ENCODE data around the gene EXOSC7. TPM values are rescaled to one million over a fixed set of nuclear protein-coding genes. Genes with fewer than 3 reads are reported as not detected.

EXOSC7 gene
- total and polyA plus RNA-seq, 4 donors, result 15.5 to 27.2 (median 21.7) TPM

DNA sequence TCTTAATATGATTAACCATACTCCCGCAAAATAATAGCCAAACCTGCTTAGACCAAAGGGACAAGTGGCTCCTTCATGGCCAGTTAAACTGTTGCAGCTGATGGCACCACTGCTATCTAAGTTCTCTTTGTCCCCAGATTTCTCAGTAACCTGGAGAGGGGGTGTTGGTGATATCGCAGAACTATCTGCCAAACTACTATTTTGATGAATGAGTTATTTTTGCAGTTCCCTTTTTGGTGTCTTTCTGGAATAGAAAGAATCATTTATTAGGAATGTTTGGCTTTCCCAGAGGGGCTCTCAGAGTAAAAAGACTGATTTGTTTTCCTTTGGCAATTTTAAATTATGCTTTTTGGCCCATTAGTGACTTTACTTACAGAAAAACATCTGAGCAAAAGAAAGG is 83.1 kb downstream of the EXOSC7 start:
- TF ChIP-seq FOXA1 (IDR thresholded peaks at IDR 0.05), result no peak
- TF ChIP-seq SP1 (IDR thresholded peaks at IDR 0.05), result no peak
- TF ChIP-seq, protein P1, sequence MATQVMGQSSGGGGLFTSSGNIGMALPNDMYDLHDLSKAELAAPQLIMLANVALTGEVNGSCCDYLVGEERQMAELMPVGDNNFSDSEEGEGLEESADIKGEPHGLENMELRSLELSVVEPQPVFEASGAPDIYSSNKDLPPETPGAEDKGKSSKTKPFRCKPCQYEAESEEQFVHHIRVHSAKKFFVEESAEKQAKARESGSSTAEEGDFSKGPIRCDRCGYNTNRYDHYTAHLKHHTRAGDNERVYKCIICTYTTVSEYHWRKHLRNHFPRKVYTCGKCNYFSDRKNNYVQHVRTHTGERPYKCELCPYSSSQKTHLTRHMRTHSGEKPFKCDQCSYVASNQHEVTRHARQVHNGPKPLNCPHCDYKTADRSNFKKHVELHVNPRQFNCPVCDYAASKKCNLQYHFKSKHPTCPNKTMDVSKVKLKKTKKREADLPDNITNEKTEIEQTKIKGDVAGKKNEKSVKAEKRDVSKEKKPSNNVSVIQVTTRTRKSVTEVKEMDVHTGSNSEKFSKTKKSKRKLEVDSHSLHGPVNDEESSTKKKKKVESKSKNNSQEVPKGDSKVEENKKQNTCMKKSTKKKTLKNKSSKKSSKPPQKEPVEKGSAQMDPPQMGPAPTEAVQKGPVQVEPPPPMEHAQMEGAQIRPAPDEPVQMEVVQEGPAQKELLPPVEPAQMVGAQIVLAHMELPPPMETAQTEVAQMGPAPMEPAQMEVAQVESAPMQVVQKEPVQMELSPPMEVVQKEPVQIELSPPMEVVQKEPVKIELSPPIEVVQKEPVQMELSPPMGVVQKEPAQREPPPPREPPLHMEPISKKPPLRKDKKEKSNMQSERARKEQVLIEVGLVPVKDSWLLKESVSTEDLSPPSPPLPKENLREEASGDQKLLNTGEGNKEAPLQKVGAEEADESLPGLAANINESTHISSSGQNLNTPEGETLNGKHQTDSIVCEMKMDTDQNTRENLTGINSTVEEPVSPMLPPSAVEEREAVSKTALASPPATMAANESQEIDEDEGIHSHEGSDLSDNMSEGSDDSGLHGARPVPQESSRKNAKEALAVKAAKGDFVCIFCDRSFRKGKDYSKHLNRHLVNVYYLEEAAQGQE (IDR thresholded peaks at IDR 0.05), result no peak
- TF ChIP-seq HNF4G (IDR thresholded peaks at IDR 0.05), result no peak
- no peak for TF ChIP-seq HNF4A (conservative IDR thresholded peaks at IDR 0.05)
- TF ChIP-seq GABPA (IDR thresholded peaks at IDR 0.05 in 1 of 2, conservative IDR thresholded peaks at IDR 0.05 in 1 of 2), result no peak
- TF ChIP-seq EGR1 (IDR thresholded peaks at IDR 0.05; ENCODE audit: low read depth in 2 of 2), result no peak
- no peaks in the 10 kb centered on the region for H3K27me3 ChIP-seq (ENCODE audit: control insufficient read depth in 4 of 4, insufficient read depth in 4 of 4, low read length in 3 of 4)
- H3K9me3 ChIP-seq (ENCODE audit: control insufficient read depth in 4 of 4, low read length in 3 of 4), result no peaks in the 10 kb centered on the region
- no peak overlapping the region for H3K27ac ChIP-seq (ENCODE audit: low read depth in 1 of 2, low read length in 2 of 2)
- no peak overlapping the region for H3K9ac ChIP-seq (ENCODE audit: low read depth in 1 of 2, low read length in 2 of 2)
- no peaks in the 10 kb centered on the region for H3K4me1 ChIP-seq (ENCODE audit: control insufficient read depth in 4 of 4, insufficient read depth in 4 of 4, low read length in 3 of 4)
- WGBS, result 99% methylated on average over 2 of the region's 2 CpGs
- H3K4me3 ChIP-seq (ENCODE audit: low read depth in 1 of 3, low read length in 3 of 3), result no peak overlapping the region
- no peak for DNase-seq (ENCODE audit: low spot score)
- no peaks in the 10 kb centered on the region for H3K36me3 ChIP-seq (ENCODE audit: control insufficient read depth in 4 of 4, insufficient read depth in 3 of 4, low read depth in 1 of 4, low read length in 3 of 4)

DNA sequence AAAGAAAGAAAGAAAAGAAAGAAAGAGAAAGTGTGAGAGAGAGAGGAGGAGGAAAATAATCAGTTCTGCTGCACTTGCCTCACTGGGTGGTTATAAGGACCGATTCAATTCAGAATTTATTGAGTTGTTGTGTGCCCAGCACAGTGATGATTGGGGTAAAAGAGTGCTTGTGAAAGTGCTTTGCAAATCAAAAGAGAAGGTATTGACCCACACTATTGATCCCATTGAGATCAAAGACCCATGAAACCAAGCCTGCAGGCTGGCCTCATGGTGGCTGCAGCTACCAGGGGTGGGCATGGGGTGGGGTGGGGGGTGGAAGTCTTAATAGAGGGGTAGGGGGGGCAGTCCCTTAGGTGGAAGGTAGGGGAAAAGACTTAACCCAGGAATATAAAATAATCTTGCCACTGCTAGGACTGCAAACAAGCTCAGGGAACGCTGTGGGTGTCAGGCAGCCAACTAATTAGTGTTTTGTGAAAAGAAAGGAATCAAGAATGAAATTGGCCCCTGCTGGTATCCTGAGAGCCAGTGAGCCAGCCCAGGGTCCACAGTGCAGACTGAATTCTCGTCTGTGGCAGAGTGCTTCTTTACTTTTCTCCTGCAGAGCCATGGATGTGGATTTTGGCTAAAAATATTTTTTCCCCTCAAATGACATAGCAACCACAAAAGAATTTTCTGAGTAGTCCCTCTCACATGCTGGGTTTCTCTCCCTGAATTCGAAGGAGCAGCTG is 84.3 kb downstream of the EXOSC7 start:
- TF ChIP-seq JUND (IDR thresholded peaks at IDR 0.05) (no peak), FOXA2 (IDR thresholded peaks at IDR 0.05) (no peak), HNF4G (IDR thresholded peaks at IDR 0.05) (no peak), FOXA1 (IDR thresholded peaks at IDR 0.05) (no peak), EGR1 (IDR thresholded peaks at IDR 0.05; ENCODE audit: low read depth in 2 of 2) (no peak)
- TF ChIP-seq, protein P1 (IDR thresholded peaks at IDR 0.05), result no peak
- TF ChIP-seq, protein P2, sequence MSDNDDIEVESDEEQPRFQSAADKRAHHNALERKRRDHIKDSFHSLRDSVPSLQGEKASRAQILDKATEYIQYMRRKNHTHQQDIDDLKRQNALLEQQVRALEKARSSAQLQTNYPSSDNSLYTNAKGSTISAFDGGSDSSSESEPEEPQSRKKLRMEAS (IDR thresholded peaks at IDR 0.05), result no peak
- TF ChIP-seq, protein P3, sequence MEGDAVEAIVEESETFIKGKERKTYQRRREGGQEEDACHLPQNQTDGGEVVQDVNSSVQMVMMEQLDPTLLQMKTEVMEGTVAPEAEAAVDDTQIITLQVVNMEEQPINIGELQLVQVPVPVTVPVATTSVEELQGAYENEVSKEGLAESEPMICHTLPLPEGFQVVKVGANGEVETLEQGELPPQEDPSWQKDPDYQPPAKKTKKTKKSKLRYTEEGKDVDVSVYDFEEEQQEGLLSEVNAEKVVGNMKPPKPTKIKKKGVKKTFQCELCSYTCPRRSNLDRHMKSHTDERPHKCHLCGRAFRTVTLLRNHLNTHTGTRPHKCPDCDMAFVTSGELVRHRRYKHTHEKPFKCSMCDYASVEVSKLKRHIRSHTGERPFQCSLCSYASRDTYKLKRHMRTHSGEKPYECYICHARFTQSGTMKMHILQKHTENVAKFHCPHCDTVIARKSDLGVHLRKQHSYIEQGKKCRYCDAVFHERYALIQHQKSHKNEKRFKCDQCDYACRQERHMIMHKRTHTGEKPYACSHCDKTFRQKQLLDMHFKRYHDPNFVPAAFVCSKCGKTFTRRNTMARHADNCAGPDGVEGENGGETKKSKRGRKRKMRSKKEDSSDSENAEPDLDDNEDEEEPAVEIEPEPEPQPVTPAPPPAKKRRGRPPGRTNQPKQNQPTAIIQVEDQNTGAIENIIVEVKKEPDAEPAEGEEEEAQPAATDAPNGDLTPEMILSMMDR (IDR thresholded peaks at IDR 0.05; ENCODE audit: low read depth, low read length, missing input control), result no peak
- TF ChIP-seq, protein P4, sequence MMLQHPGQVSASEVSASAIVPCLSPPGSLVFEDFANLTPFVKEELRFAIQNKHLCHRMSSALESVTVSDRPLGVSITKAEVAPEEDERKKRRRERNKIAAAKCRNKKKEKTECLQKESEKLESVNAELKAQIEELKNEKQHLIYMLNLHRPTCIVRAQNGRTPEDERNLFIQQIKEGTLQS (IDR thresholded peaks at IDR 0.05), result no peak
- H3K36me3 ChIP-seq (ENCODE audit: control insufficient read depth in 4 of 4, insufficient read depth in 3 of 4, low read depth in 1 of 4, low read length in 3 of 4), result no peaks in the 10 kb centered on the region
- H3K4me3 ChIP-seq (ENCODE audit: low read depth in 1 of 3, low read length in 3 of 3), result no peak overlapping the region
- H3K9me3 ChIP-seq (ENCODE audit: control insufficient read depth in 4 of 4, low read length in 3 of 4), result no peaks in the 10 kb centered on the region
- H3K4me1 ChIP-seq (ENCODE audit: control insufficient read depth in 4 of 4, insufficient read depth in 4 of 4, low read length in 3 of 4), result peaks cover 0 to 3% (median 0%) of the 10 kb centered on the region in 4 donors
- H3K27ac ChIP-seq (ENCODE audit: low read depth in 1 of 2, low read length in 2 of 2), result no peak overlapping the region
- H3K27me3 ChIP-seq (ENCODE audit: control insufficient read depth in 4 of 4, insufficient read depth in 4 of 4, low read length in 3 of 4), result no peaks in the 10 kb centered on the region
- no peak for DNase-seq (ENCODE audit: low spot score)
- 49% methylated on average over 4 of the region's 4 CpGs for WGBS
- no peak overlapping the region for H3K9ac ChIP-seq (ENCODE audit: low read depth in 1 of 2, low read length in 2 of 2)

Measured in liver (tissue), 9 donors.